Thyroid gland (tissue), 4 donors: ENCODE results near the gene TST.

Experiments
- POLR2A ChIP-seq, 2 donors: fragments of 450-650 bp; IDR thresholded peaks; one replicate each; pipeline ENCODE4 v1.6.1; 2017; ENCODE audit warnings: antibody characterized with exemption in 2 of 2, mild to moderate bottlenecking in 2 of 2, moderate library complexity in 1 of 2
- TF ChIP-seq, protein P1 (sequence below), 6 experiments: fragments of 200-600 bp in 3 of 6; fragments of 450-650 bp in 3 of 6; sonication (generic) in 3 of 6; IDR thresholded peaks; one replicate each; pipeline ENCODE4 v1.5.1; 2016 to 2019; ENCODE audit warnings: antibody characterized with exemption in 6 of 6, mild to moderate bottlenecking in 2 of 6, inconsistent platforms in 1 of 6, moderate library complexity in 1 of 6

DNA sequence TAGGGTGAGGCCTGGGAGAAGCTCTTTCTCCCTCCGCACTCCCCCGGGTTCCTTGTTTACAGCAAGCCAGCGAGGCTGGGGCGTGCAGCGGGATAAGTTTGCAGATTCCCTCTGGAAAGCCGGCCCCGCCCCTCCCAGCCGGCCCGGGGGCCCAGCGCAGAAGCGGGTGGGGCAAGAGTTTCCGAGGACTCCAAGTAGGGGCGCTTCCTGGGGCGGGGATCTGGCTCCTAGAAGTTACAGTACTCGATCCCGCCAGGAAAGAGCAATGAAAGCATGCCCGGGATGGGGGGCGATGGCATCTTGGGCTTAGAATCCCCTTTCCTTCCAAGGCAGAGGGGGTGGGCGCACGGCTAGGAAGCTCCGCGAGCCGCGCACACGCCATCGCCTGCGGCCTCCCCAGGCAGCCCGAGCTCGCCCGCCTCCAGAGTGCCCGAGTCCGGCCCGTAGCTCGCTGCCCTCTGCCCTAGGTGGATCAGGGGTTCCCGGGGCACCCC is 385 bp downstream of the TST start:
- TF ChIP-seq, protein P1, sequence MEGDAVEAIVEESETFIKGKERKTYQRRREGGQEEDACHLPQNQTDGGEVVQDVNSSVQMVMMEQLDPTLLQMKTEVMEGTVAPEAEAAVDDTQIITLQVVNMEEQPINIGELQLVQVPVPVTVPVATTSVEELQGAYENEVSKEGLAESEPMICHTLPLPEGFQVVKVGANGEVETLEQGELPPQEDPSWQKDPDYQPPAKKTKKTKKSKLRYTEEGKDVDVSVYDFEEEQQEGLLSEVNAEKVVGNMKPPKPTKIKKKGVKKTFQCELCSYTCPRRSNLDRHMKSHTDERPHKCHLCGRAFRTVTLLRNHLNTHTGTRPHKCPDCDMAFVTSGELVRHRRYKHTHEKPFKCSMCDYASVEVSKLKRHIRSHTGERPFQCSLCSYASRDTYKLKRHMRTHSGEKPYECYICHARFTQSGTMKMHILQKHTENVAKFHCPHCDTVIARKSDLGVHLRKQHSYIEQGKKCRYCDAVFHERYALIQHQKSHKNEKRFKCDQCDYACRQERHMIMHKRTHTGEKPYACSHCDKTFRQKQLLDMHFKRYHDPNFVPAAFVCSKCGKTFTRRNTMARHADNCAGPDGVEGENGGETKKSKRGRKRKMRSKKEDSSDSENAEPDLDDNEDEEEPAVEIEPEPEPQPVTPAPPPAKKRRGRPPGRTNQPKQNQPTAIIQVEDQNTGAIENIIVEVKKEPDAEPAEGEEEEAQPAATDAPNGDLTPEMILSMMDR (IDR thresholded peaks at IDR 0.05): no peak
- no peak for TF ChIP-seq POLR2A (IDR thresholded peaks at IDR 0.05)
